Skin of body (tissue), 2 donors: Measurements from ENCODE around the gene MAPK1. TPM values are rescaled to one million over a fixed set of nuclear protein-coding genes. Genes with fewer than 3 reads are reported as not detected.
"Not testable (repeated sequence)": the region's sequence is repeated elsewhere in the genome, so short reads cannot be mapped to it uniquely, and the experiment has no call there.

ENCODE experiments used
- DNase-seq: peaks from one replicate; lab custom pipeline; 2025; lab: John Stamatoyannopoulos, UW
- total RNA-seq: library from RNA; depleted of rRNA; stranded (reverse); fragments of >200 nt; gene quantifications from one replicate; pipeline ENCODE4 v1.2.3, GENCODE V29; 2014

The MAPK1 gene
- 43.0 TPM for total RNA-seq

- DNase-seq, result peak; percentile 88
These were observed at the start of gene MAPK1 for GRCh38 chr22:21867528-21868266. MAPK1 (minus strand) TSS chr22:21867645; CDS start chr22:21867440, 205 bp downstream.

- no peak for DNase-seq
These were observed 49.0 kb upstream of the MAPK1 start for GRCh38 chr22:21916309-21916918.

GRCh38 chr22:21915624-21916308 is 48.3 kb upstream of the MAPK1 start:
- DNase-seq, result no peak

- not testable (repeated sequence) for DNase-seq
These were observed 46.7 kb upstream of the MAPK1 start for GRCh38 chr22:21914033-21914642.

- DNase-seq, result not testable (repeated sequence)
These were observed 42.9 kb upstream of the MAPK1 start for GRCh38 chr22:21910367-21910766.

GRCh38 chr22:21909871-21910270 is 42.4 kb upstream of the MAPK1 start:
- no peak for DNase-seq

GRCh38 chr22:21907638-21908522 is 40.4 kb upstream of the MAPK1 start:
- DNase-seq, result no peak

- not testable (repeated sequence) for DNase-seq
These were observed 37.8 kb upstream of the MAPK1 start for GRCh38 chr22:21905234-21905633.

GRCh38 chr22:21904250-21904789 is 36.9 kb upstream of the MAPK1 start:
- DNase-seq, result no peak

GRCh38 chr22:21903283-21903682 is 35.8 kb upstream of the MAPK1 start:
- no peak for DNase-seq

GRCh38 chr22:21902296-21903087 is 35.0 kb upstream of the MAPK1 start:
- DNase-seq, result no peak

GRCh38 chr22:21898354-21898896 is 31.0 kb upstream of the MAPK1 start:
- no peak for DNase-seq

GRCh38 chr22:21896951-21897513 is 29.6 kb upstream of the MAPK1 start:
- no peak for DNase-seq

- not testable (repeated sequence) for DNase-seq
These were observed 28.8 kb upstream of the MAPK1 start for GRCh38 chr22:21896275-21896674.

GRCh38 chr22:21894799-21895198 is 27.4 kb upstream of the MAPK1 start:
- DNase-seq, result no peak

GRCh38 chr22:21889251-21889990 is 22.0 kb upstream of the MAPK1 start:
- DNase-seq, result no peak

GRCh38 chr22:21887841-21888240 is 20.4 kb upstream of the MAPK1 start:
- DNase-seq, result no peak

- not testable (repeated sequence) for DNase-seq
These were observed 16.5 kb upstream of the MAPK1 start for GRCh38 chr22:21883930-21884329.
